H9 (cell line): ENCODE measurements around the gene GRIP2. TPM values are rescaled to one million over a fixed set of nuclear protein-coding genes. Genes with fewer than 3 reads are reported as not detected.

Experiments used
- DNase-seq: peaks from one replicate; pipeline ENCODE4 v3.0.0-alpha.2; 2017
- H2AFZ ChIP-seq: one replicate; pipeline ENCODE4 v1.6.1; 2013; ENCODE audit warnings: mild to moderate bottlenecking, low read length, control low read depth, moderate library complexity
- H2AK5ac ChIP-seq: 2 replicates; pipeline ENCODE4 v1.6.1; 2013; ENCODE audit warnings: low read length, control low read depth, mixed read lengths; ENCODE audit not compliant: insufficient read length
- H2BK120ac ChIP-seq: one replicate; pipeline ENCODE4 v1.6.1; 2013; ENCODE audit warnings: low read depth, mild to moderate bottlenecking, low read length, control low read depth, inconsistent platforms; ENCODE audit not compliant: poor library complexity, severe bottlenecking
- H2BK12ac ChIP-seq: 2 replicates; pipeline ENCODE4 v1.6.1; 2013; ENCODE audit warnings: low read length, control low read depth, mixed read lengths, low read depth; ENCODE audit not compliant: insufficient read length
- H2BK15ac ChIP-seq: 2 replicates; pipeline ENCODE4 v1.6.1; 2013; ENCODE audit warnings: low read depth, low read length, control low read depth
- H2BK20ac ChIP-seq: one replicate; pipeline ENCODE4 v1.6.1; 2013; ENCODE audit warnings: low read depth, mild to moderate bottlenecking, low read length, control low read depth, inconsistent platforms; ENCODE audit not compliant: poor library complexity, severe bottlenecking
- H2BK5ac ChIP-seq: 2 replicates; pipeline ENCODE4 v1.6.1; 2013; ENCODE audit warnings: low read length, control low read depth, mixed read lengths; ENCODE audit not compliant: insufficient read length
- H3K14ac ChIP-seq: 2 replicates; pipeline ENCODE4 v1.6.1; 2013; ENCODE audit warnings: low read length, control low read depth; ENCODE audit not compliant: insufficient read depth
- H3K18ac ChIP-seq: 2 replicates; pipeline ENCODE4 v1.6.1; 2013; ENCODE audit warnings: low read depth, mild to moderate bottlenecking, mixed read lengths, low read length, control low read depth; ENCODE audit not compliant: insufficient read length
- H3K23ac ChIP-seq: 2 replicates; pipeline ENCODE4 v1.6.1; 2013; ENCODE audit warnings: low read length, control low read depth, mixed read lengths, low read depth; ENCODE audit not compliant: insufficient read length
- H3K23me2 ChIP-seq: 2 replicates; pipeline ENCODE4 v1.6.1; 2013; ENCODE audit warnings: low read depth, mild to moderate bottlenecking, mixed read lengths, low read length, control low read depth; ENCODE audit not compliant: insufficient read length, poor library complexity, severe bottlenecking
- H3K27ac ChIP-seq: 2 replicates; pipeline ENCODE4 v1.5.1; 2013; ENCODE audit warnings: low read length, control low read depth, mixed read lengths, low read depth; ENCODE audit not compliant: insufficient read length
- H3K27me3 ChIP-seq: 2 replicates; pipeline ENCODE4 v1.6.1; 2013; ENCODE audit warnings: low read length, control low read depth, inconsistent platforms; ENCODE audit not compliant: insufficient read depth
- H3K4ac ChIP-seq: 2 replicates; pipeline ENCODE4 v1.6.1; 2013; ENCODE audit warnings: low read depth, mild to moderate bottlenecking, control low read depth, inconsistent platforms, low read length, moderate library complexity
- H3K4me1 ChIP-seq: 2 replicates; pipeline ENCODE4 v1.6.1; 2013; ENCODE audit warnings: low read length, control low read depth, inconsistent platforms; ENCODE audit not compliant: insufficient read depth
- H3K4me2 ChIP-seq: 2 replicates; pipeline ENCODE4 v1.6.1; 2013; ENCODE audit warnings: low read length, control low read depth, mixed read lengths; ENCODE audit not compliant: insufficient read length, insufficient read depth
- H3K56ac ChIP-seq: 2 replicates; pipeline ENCODE4 v1.6.1; 2013; ENCODE audit warnings: low read depth, mild to moderate bottlenecking, mixed read lengths, low read length, control low read depth; ENCODE audit not compliant: insufficient read length
- H3K79me1 ChIP-seq: 2 replicates; pipeline ENCODE4 v1.6.1; 2013; ENCODE audit warnings: low read depth, mild to moderate bottlenecking, moderate library complexity, low read length, control low read depth, inconsistent platforms; ENCODE audit not compliant: insufficient read depth, poor library complexity, severe bottlenecking
- H3K79me2 ChIP-seq: 2 replicates; pipeline ENCODE4 v1.6.1; 2013; ENCODE audit warnings: low read length, control low read depth, inconsistent platforms; ENCODE audit not compliant: insufficient read depth
- H3K9ac ChIP-seq: 2 replicates; pipeline ENCODE4 v1.6.1; 2013; ENCODE audit warnings: low read length, control low read depth, mixed read lengths; ENCODE audit not compliant: insufficient read length; ENCODE audit errors: extremely low read depth
- H3K9me3 ChIP-seq: one replicate; pipeline ENCODE4 v1.6.1; 2013; ENCODE audit warnings: low read depth, low read length, inconsistent platforms; ENCODE audit not compliant: control insufficient read depth
- H3T11ph ChIP-seq: one replicate; pipeline ENCODE4 v1.6.1; 2013; ENCODE audit warnings: mild to moderate bottlenecking, low read length, control low read depth, inconsistent platforms
- H4K20me1 ChIP-seq: one replicate; pipeline ENCODE4 v1.6.1; 2013; ENCODE audit not compliant: control insufficient read depth, insufficient read length, insufficient read depth
- H4K5ac ChIP-seq: 2 replicates; pipeline ENCODE4 v1.6.1; 2013; ENCODE audit warnings: low read depth, mild to moderate bottlenecking, mixed read lengths, low read length, control low read depth; ENCODE audit not compliant: insufficient read length
- H4K8ac ChIP-seq: replicated peaks from 2 replicates; pipeline ENCODE4 v1.6.1; 2013; ENCODE audit warnings: low read length, control low read depth, mixed read lengths, low read depth; ENCODE audit not compliant: insufficient read length
- H4K91ac ChIP-seq: 2 replicates; pipeline ENCODE4 v1.6.1; 2013; ENCODE audit warnings: low read depth, mild to moderate bottlenecking, moderate library complexity, mixed read lengths, low read length, control low read depth; ENCODE audit not compliant: insufficient read length
- H3K27ac Mint-ChIP-seq, 3 experiments: 2 replicates in 2 of 3; 3 replicates in 1 of 3; pipeline ENCODE4 v1.8.0; 2020 to 2021; ENCODE audit warnings: mixed read lengths in 3 of 3, mild to moderate bottlenecking in 1 of 3, moderate library complexity in 1 of 3
- H3K27me3 Mint-ChIP-seq: 2 replicates; pipeline ENCODE4 v1.8.0; 2021; ENCODE audit warnings: low read depth, mild to moderate bottlenecking, moderate library complexity, mixed read lengths
- H3K36me3 Mint-ChIP-seq, 3 experiments: 2 replicates in 2 of 3; 3 replicates in 1 of 3; pipeline ENCODE4 v1.8.0; 2020 to 2021; ENCODE audit warnings: low read depth in 3 of 3, mixed read lengths in 3 of 3; ENCODE audit not compliant: insufficient read depth in 1 of 3
- H3K4me1 Mint-ChIP-seq, 2 experiments: 2 replicates each; pipeline ENCODE4 v1.8.0; 2020; ENCODE audit warnings: mixed read lengths in 2 of 2
- H3K4me3 Mint-ChIP-seq, 2 experiments: 2 replicates in 1 of 2; 3 replicates in 1 of 2; pipeline ENCODE4 v1.8.0; 2020 to 2021; ENCODE audit warnings: mild to moderate bottlenecking in 2 of 2, mixed read lengths in 2 of 2, moderate library complexity in 1 of 2
- H3K9me3 Mint-ChIP-seq, 2 experiments: 2 replicates in 1 of 2; 3 replicates in 1 of 2; pipeline ENCODE4 v1.8.0; 2020; ENCODE audit warnings: mild to moderate bottlenecking in 2 of 2, mixed read lengths in 2 of 2, moderate library complexity in 1 of 2
- WGBS: extraction: QIAGEN DNeasy Blood & Tissue Kit; methylation state at CpG from one replicate; pipeline ENCODE4 v1.1.7; 2013; ENCODE audit warnings: missing lambda C conversion rate, low lambda C conversion rate, mixed read lengths; ENCODE audit not compliant: insufficient read length; ENCODE audit errors: extremely low coverage; 5-methylcytosine and 5-hydroxymethylcytosine counted together
- total RNA-seq: library from RNA; stranded (reverse); gene quantifications from 2 replicates; pipeline ENCODE4 v1.2.1, GENCODE V29; 2021
- TF ChIP-seq, protein P1 (sequence below): fragments of 200-600 bp; sonication (generic); conservative IDR thresholded peaks from 3 replicates; pipeline ENCODE4 v1.8.0; 2021; ENCODE audit warnings: antibody characterized with exemption, mild to moderate bottlenecking

GRIP2 gene
- total RNA-seq, 1 experiment from 2014 or later: 3.1 TPM

DNA sequence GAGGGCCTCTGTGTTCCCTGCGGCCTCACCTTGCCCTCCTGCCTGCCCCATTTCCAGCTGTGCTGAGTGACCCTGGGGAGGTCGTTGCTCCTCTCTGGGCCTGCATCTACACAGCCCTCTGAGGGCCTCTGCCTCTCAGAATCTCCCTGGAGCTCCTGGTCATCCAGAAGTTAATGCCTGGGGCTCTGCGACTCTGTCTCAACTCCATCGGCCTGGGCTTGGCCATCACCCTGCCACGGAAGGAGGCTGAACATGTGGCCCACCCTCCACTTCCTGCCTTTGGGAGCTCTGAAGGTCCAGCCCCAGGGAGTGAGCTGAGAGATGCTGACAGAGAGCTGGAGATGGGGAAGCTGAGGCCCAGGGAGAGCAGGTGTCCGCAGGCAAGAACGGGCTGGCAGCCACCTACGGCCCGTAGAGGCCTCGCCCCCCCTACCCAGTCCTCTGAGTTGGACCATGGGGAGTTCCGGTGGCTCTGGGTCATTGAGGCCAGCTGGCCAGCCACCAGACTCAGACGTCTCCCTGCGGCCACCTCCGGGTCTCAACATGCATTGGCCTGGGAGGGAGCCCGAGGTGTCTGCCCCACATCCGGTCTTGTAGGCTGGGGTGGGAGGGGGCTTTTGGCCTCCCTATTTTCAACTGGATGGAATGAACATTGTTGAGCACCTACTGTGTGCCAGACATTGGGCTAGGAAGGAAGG lies 34.2 kb downstream of the GRIP2 start:
- no CpG with 5 or more reads among the region's 16 CpGs for WGBS
- Histone ChIP-seq H2AK5ac (no peak overlapping the region), H4K91ac (no peak overlapping the region), H2BK20ac (no peak overlapping the region), H2BK12ac (no peak overlapping the region), H3K4me2 (no peak overlapping the region), H2BK120ac (no peak overlapping the region), H3K9ac (no peak overlapping the region), H2BK5ac (no peak overlapping the region), H3K79me2 (no peaks in the 10 kb centered on the region), H3K14ac (no peak overlapping the region), H2BK15ac (no peak overlapping the region), H3K4ac (no peak overlapping the region), H3K23me2 (no peaks in the 10 kb centered on the region), H3K4me1 (no peaks in the 10 kb centered on the region), H3K56ac (no peak overlapping the region), H3K9me3 (no peaks in the 10 kb centered on the region), H3T11ph (no peak overlapping the region), H3K79me1 (no peaks in the 10 kb centered on the region), H3K23ac (no peak overlapping the region), H3K18ac (no peak overlapping the region), H4K8ac (no peak overlapping the region), H4K20me1 (no peaks in the 10 kb centered on the region), H3K27ac (no peak overlapping the region), H3K27me3 (no peaks in the 10 kb centered on the region; the same call in 1 of the 2 replicates), H4K5ac (no peak overlapping the region), H2AFZ (no peak overlapping the region)
- Mint-ChIP-seq H3K4me1 (peaks cover 4 to 5% of the 10 kb centered on the region in 2 experiments; a peak in 3 of 4 replicates), H3K4me3 (no peak overlapping the region), H3K27me3 (peaks cover 17% of the 10 kb centered on the region), H3K27ac (no peak overlapping the region), H3K9me3 (peaks cover 12 to 18% of the 10 kb centered on the region in 2 experiments), H3K36me3 (peaks cover 6 to 8% (median 8%) of the 10 kb centered on the region in 3 experiments; a peak in 6 of 7 replicates)
- peak; percentile 17 for DNase-seq
- TF ChIP-seq, protein P1, sequence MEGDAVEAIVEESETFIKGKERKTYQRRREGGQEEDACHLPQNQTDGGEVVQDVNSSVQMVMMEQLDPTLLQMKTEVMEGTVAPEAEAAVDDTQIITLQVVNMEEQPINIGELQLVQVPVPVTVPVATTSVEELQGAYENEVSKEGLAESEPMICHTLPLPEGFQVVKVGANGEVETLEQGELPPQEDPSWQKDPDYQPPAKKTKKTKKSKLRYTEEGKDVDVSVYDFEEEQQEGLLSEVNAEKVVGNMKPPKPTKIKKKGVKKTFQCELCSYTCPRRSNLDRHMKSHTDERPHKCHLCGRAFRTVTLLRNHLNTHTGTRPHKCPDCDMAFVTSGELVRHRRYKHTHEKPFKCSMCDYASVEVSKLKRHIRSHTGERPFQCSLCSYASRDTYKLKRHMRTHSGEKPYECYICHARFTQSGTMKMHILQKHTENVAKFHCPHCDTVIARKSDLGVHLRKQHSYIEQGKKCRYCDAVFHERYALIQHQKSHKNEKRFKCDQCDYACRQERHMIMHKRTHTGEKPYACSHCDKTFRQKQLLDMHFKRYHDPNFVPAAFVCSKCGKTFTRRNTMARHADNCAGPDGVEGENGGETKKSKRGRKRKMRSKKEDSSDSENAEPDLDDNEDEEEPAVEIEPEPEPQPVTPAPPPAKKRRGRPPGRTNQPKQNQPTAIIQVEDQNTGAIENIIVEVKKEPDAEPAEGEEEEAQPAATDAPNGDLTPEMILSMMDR: no peak
